Measurements from ENCODE around the gene RXRB. TPM values are rescaled to one million over a fixed set of nuclear protein-coding genes. Genes with fewer than 3 reads are reported as not detected.

Gene RXRB
- total and polyA plus RNA-seq, 10 of the 15 experiments (the other 5 are each of a cell fraction or from before 2014, with no cell fraction given) = 0.71 to 35.0 (median 20.4) TPM

GRCh38 chr6:33200219-33201146 lies at the start of gene RXRB, which contains the start of gene SLC39A7 (continued):
- no peak for TF ChIP-seq CEBPZ (IDR thresholded peaks at IDR 0.05; ENCODE audit: low read depth, low read length)
- no peak for TF ChIP-seq REST (IDR thresholded peaks at IDR 0.05; ENCODE audit: low read depth, low read length)
- peak; percentile 54 for TF ChIP-seq CREM (IDR thresholded peaks at IDR 0.05; ENCODE audit: low read depth)
- TF ChIP-seq YBX1 (IDR thresholded peaks at IDR 0.05) = no peak
- TF ChIP-seq STAT1 (conservative IDR thresholded peaks at IDR 0.05) = peak; percentile 93; the same call in 1 of the 2 replicates
- TF ChIP-seq TCF7 (IDR thresholded peaks at IDR 0.05; ENCODE audit: borderline replicate concordance) = no peak
- TF ChIP-seq MEF2B (IDR thresholded peaks at IDR 0.05; ENCODE audit: partially characterized antibody, poor library complexity, severe bottlenecking) = no peak

All from GM12878 (cell line).